ENCODE results near the gene EFCAB14. TPM values are rescaled to one million over a fixed set of nuclear protein-coding genes. Genes with fewer than 3 reads are reported as not detected.
"Not testable (repeated sequence)": the region's sequence is repeated elsewhere in the genome, so short reads cannot be mapped to it uniquely, and the experiment has no call there.

EFCAB14 gene
- total RNA-seq, 1 experiment from 2014 or later, result 52.5 TPM

- Histone ChIP-seq H3K4me3 (replicated peaks in 1 of 2; ENCODE audit: low read depth in 1 of 2, low read length in 2 of 2) (no peak overlapping the region), H3K27me3 (ENCODE audit: insufficient read depth, low read length) (no peaks in the 10 kb centered on the region), H3K4me2 (ENCODE audit: low read length) (no peak overlapping the region), H3K79me2 (ENCODE audit: insufficient read depth, low read length) (no peaks in the 10 kb centered on the region), H3K9ac (ENCODE audit: low read length) (no peak overlapping the region), H3K36me3 (ENCODE audit: control insufficient read depth in 1 of 2, insufficient read depth in 2 of 2, low read length in 2 of 2) (peaks cover 10 to 12% of the 10 kb centered on the region in 2 experiments; a peak in 3 of 4 replicates), H2AFZ (ENCODE audit: low read depth, low read length, poor library complexity, severe bottlenecking) (no peak overlapping the region), H3K4me1 (ENCODE audit: control insufficient read depth in 1 of 2, insufficient read depth in 2 of 2, low read length in 2 of 2) (no peaks in the 10 kb centered on the region), H3K27ac (ENCODE audit: low read depth, low read length) (no peak overlapping the region), H4K20me1 (ENCODE audit: insufficient read depth) (no peaks in the 10 kb centered on the region), H3K9me3 (ENCODE audit: control insufficient read depth in 1 of 2, insufficient read depth in 1 of 2, low read depth in 1 of 2, low read length in 2 of 2) (no peaks in the 10 kb centered on the region), H3K9me2 (ENCODE audit: insufficient read depth) (no peaks in the 10 kb centered on the region)
- ChIA-PET RAD21 (ENCODE audit: low non-redundant PET in 1 of 2, low total read pairs in 2 of 2, uncharacterized antibody in 2 of 2, unreplicated experiment in 2 of 2) (no interaction called here), POLR2A (no interaction called here), CTCF (no interaction called here)
- TF ChIP-seq POLR2AphosphoS5 (IDR thresholded peaks at IDR 0.05; ENCODE audit: low read depth, low read length), result no peak
- BruUV-seq (replicated peaks), result no TSS peak
- intact Hi-C loops (cut with micrococcal nuclease), result no loop called here
- no peak for ATAC-seq
- DNase-seq (ENCODE audit: low read depth, low spot score), result no peak
Measured at GRCh38 chr1:46655848-46656247, 63.1 kb downstream of the EFCAB14 start.

DNA sequence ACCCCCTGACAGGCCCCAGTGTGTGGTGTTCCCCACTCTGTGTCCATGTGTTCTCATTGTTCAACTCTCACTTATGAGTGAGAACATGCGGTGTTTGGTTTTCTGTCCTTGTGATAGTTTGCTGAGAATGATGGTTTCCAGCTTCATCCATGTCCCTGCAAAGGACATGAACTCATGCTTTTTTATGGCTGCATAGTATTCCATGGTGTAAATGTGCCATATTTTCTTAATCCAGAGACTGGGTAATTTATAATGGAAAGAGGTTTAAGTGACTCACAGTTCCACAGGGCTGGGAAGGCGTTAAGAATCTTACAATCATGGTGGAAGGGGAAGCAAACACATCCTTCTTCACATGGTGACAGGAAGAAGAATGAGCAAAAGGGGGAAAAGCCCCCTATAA, 64.2 kb downstream of the EFCAB14 start:
- intact Hi-C loops (cut with micrococcal nuclease); ATAC-seq; POLR2A ChIA-PET; CTCF ChIA-PET; H3K4me3 ChIP-seq (replicated peaks in 1 of 2; ENCODE audit: low read depth in 1 of 2, low read length in 2 of 2); DNase-seq (ENCODE audit: low read depth, low spot score); H3K4me1 ChIP-seq (ENCODE audit: control insufficient read depth in 1 of 2, insufficient read depth in 2 of 2, low read length in 2 of 2); BruUV-seq (replicated peaks); RAD21 ChIA-PET (ENCODE audit: low non-redundant PET in 1 of 2, low total read pairs in 2 of 2, uncharacterized antibody in 2 of 2, unreplicated experiment in 2 of 2); H3K27ac ChIP-seq (ENCODE audit: low read depth, low read length); H4K20me1 ChIP-seq (ENCODE audit: insufficient read depth); H2AFZ ChIP-seq (ENCODE audit: low read depth, low read length, poor library complexity, severe bottlenecking); H3K9ac ChIP-seq (ENCODE audit: low read length); H3K9me3 ChIP-seq (ENCODE audit: control insufficient read depth in 1 of 2, insufficient read depth in 1 of 2, low read depth in 1 of 2, low read length in 2 of 2); H3K79me2 ChIP-seq (ENCODE audit: insufficient read depth, low read length); H3K9me2 ChIP-seq (ENCODE audit: insufficient read depth); H3K4me2 ChIP-seq (ENCODE audit: low read length); H3K27me3 ChIP-seq (ENCODE audit: insufficient read depth, low read length): not testable (repeated sequence)
- H3K36me3 ChIP-seq (ENCODE audit: control insufficient read depth in 1 of 2, insufficient read depth in 2 of 2, low read length in 2 of 2), result peaks cover 12 to 20% of the 10 kb centered on the region in 2 experiments; a peak in 3 of 4 replicates

DNA sequence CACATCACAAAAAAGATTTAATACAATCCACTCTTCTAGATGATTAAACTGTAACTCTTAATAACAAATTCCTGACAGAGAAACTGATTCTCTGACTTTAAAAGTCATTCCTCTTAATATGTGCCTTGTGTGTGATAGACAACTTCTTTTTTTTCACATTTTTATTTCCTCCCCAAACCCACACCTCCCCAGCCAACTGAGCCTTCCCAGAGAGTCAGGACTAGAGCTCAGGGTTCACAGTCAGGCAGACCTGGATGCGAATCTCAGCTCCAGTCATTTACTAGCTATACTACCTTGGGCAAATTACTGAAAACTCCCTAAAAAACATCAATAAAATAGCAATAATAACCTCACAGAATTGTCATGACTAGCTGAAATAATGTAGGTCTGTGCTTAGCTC, 64.9 kb downstream of the EFCAB14 start:
- ChIA-PET CTCF (no interaction called here), RAD21 (ENCODE audit: low non-redundant PET in 1 of 2, low total read pairs in 2 of 2, uncharacterized antibody in 2 of 2, unreplicated experiment in 2 of 2) (no interaction called here), POLR2A (no interaction called here)
- DNase-seq (ENCODE audit: low read depth, low spot score), result no peak
- Histone ChIP-seq H3K9ac (ENCODE audit: low read length) (no peak overlapping the region), H3K79me2 (ENCODE audit: insufficient read depth, low read length) (no peaks in the 10 kb centered on the region), H3K27ac (ENCODE audit: low read depth, low read length) (no peak overlapping the region), H3K4me2 (ENCODE audit: low read length) (no peak overlapping the region), H3K36me3 (ENCODE audit: control insufficient read depth in 1 of 2, insufficient read depth in 2 of 2, low read length in 2 of 2) (peaks cover 14 to 27% of the 10 kb centered on the region in 2 experiments; a peak in 3 of 4 replicates), H3K27me3 (ENCODE audit: insufficient read depth, low read length) (no peaks in the 10 kb centered on the region), H3K9me2 (ENCODE audit: insufficient read depth) (no peaks in the 10 kb centered on the region), H2AFZ (ENCODE audit: low read depth, low read length, poor library complexity, severe bottlenecking) (no peak overlapping the region), H3K4me3 (replicated peaks in 1 of 2; ENCODE audit: low read depth in 1 of 2, low read length in 2 of 2) (no peak overlapping the region), H3K4me1 (ENCODE audit: control insufficient read depth in 1 of 2, insufficient read depth in 2 of 2, low read length in 2 of 2) (no peaks in the 10 kb centered on the region), H4K20me1 (ENCODE audit: insufficient read depth) (no peaks in the 10 kb centered on the region), H3K9me3 (ENCODE audit: control insufficient read depth in 1 of 2, insufficient read depth in 1 of 2, low read depth in 1 of 2, low read length in 2 of 2) (no peaks in the 10 kb centered on the region)
- no TSS peak for BruUV-seq (replicated peaks)
- no peak for TF ChIP-seq SRF (IDR thresholded peaks at IDR 0.05; ENCODE audit: low read depth)
- intact Hi-C loops (cut with micrococcal nuclease), result no loop called here
- ATAC-seq, result no peak
